Measurements from ENCODE around the gene RC3H2. TPM values are rescaled to one million over a fixed set of nuclear protein-coding genes. Genes with fewer than 3 reads are reported as not detected.
"Not testable (repeated sequence)": the region's sequence is repeated elsewhere in the genome, so short reads cannot be mapped to it uniquely, and the experiment has no call there.

RC3H2 gene
- total and polyA plus RNA-seq, 7 donors = 5.6 to 33.7 (median 24.8) TPM

DNA sequence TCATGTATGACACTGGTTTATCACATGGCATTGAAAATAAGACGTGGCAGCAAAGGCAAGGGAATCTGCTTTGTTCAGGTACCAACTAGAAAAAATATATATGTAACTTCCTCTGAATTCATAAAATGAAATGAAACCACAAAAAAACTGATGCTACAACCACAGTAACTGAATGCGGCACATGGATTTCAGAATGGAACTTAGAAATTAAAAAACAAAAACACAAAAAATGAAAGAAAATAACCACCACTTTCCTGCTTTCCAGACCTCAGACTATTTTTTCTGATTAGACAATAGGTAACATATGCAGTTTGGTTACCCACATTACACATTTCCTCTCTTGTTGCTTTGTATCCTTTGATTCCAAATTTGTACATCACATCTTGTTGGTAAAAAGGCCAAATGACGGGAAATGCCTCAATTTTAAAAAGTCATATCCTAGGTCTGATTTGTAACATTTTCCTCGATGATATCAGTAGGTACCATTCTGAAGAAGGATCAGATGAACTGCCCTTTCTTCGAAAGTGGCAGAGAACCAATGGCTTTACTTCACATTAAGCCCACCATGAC is 58.7 kb downstream of the RC3H2 start:
- 92 to 95% (median 94%) methylated on average over 5 of the region's 5 CpGs for WGBS, 3 donors
- no peaks in the 10 kb centered on the region for H3K27me3 ChIP-seq (ENCODE audit: insufficient read depth in 3 of 3, low read length in 2 of 3)
- peaks cover 4 to 67% of the 10 kb centered on the region in 2 donors for H3K36me3 ChIP-seq (ENCODE audit: insufficient read depth in 1 of 2, low read depth in 1 of 2)
- H3K27ac ChIP-seq = no peak overlapping the region
- no peaks in the 10 kb centered on the region for H3K4me1 ChIP-seq
- no peaks in the 10 kb centered on the region for H3K9me3 ChIP-seq
- TF ChIP-seq, protein P1, sequence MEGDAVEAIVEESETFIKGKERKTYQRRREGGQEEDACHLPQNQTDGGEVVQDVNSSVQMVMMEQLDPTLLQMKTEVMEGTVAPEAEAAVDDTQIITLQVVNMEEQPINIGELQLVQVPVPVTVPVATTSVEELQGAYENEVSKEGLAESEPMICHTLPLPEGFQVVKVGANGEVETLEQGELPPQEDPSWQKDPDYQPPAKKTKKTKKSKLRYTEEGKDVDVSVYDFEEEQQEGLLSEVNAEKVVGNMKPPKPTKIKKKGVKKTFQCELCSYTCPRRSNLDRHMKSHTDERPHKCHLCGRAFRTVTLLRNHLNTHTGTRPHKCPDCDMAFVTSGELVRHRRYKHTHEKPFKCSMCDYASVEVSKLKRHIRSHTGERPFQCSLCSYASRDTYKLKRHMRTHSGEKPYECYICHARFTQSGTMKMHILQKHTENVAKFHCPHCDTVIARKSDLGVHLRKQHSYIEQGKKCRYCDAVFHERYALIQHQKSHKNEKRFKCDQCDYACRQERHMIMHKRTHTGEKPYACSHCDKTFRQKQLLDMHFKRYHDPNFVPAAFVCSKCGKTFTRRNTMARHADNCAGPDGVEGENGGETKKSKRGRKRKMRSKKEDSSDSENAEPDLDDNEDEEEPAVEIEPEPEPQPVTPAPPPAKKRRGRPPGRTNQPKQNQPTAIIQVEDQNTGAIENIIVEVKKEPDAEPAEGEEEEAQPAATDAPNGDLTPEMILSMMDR (IDR thresholded peaks at IDR 0.05) = no peak
- DNase-seq (no peak), ATAC-seq (no peak)
- H3K4me3 ChIP-seq = no peak overlapping the region
- intact Hi-C loops (cut with DNase I) = loop anchor here in 1 of 2 donors (5.0 kb wide), 1 partner anchor 41 kb away; no protein-coding TSS in a partner anchor

DNA sequence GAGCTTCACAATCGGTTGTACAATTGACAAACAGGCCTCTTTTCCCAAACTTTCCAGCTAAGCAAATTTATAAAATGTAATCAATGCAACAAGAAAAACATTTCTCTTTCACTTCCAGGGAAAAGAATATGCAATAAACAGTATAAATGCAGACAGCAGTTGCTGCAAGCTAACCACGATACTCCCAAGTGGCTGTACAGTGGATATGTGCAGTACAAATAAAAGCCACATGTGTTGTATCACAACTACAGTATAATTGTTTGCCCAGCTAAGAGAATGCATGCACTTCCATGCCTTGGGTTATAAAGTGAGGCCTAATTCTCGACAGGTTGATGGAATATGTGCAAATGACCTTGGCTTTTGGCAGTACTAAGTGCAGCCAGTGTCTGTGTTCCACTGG is 60.0 kb downstream of the RC3H2 start:
- H3K4me1 ChIP-seq = no peaks in the 10 kb centered on the region
- no peaks in the 10 kb centered on the region for H3K9me3 ChIP-seq
- intact Hi-C loops (cut with DNase I) = loop anchor here in 1 of 2 donors (5.0 kb wide), 1 partner anchor 42 kb away; no protein-coding TSS in a partner anchor
- 83 to 85% (median 85%) methylated on average over 3 of the region's 3 CpGs for WGBS, 3 donors
- TF ChIP-seq, protein P1 (IDR thresholded peaks at IDR 0.05) = no peak
- H3K36me3 ChIP-seq (ENCODE audit: insufficient read depth in 1 of 2, low read depth in 1 of 2) = peaks cover 0 to 54% of the 10 kb centered on the region in 2 donors
- DNase-seq (no peak), ATAC-seq (no peak)
- no peak overlapping the region for H3K4me3 ChIP-seq
- H3K27me3 ChIP-seq (ENCODE audit: insufficient read depth in 3 of 3, low read length in 2 of 3) = no peaks in the 10 kb centered on the region
- no peak overlapping the region for H3K27ac ChIP-seq

DNA sequence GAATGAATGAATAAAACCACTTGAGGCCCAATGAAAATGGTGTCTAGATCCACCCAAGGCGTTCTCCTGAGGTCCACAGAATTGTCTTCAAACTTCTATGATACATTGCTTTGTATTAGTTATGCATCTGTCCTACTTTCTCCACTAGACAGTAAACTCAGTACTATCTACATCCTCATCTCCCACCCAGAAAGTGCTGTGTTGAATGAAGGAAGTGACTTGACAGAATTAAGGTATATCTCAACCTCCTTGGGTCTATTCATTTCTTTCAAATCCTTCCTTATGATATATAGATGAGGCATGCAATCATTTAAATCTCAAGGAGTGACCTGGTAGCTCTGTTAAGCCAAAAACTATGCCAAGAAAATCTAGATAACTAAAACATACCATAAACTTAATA is 61.0 kb downstream of the RC3H2 start:
- WGBS, 3 donors = 96 to 100% (median 100%) methylated on average over 1 of the region's 1 CpG

DNA sequence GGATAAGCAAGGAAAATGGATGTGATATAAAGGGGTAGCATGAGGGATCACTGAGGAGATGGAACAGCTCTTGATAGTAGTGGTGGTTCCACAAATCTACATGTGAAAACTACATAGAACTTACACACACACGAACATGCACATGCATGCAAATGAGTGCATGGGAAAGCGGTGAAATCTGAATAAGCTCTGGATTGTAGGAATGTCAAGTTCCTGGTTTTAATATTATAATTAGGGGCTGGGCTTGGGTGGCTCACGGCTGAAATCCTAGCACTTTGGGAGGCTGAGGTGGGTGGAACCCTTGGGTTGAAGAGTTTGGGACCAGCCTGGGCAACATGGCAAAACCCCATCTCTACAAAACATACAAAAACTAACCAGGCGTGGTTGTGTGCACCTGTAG is 63.7 kb downstream of the RC3H2 start:
- Histone ChIP-seq H3K9me3 (no peaks in the 10 kb centered on the region), H3K27me3 (ENCODE audit: insufficient read depth in 3 of 3, low read length in 2 of 3) (no peaks in the 10 kb centered on the region), H3K27ac (no peak overlapping the region), H3K36me3 (ENCODE audit: insufficient read depth in 1 of 2, low read depth in 1 of 2) (peaks cover 0 to 17% of the 10 kb centered on the region in 2 donors), H3K4me1 (no peaks in the 10 kb centered on the region), H3K4me3 (no peak overlapping the region)
- DNase-seq = no peak
- no peak for ATAC-seq
- intact Hi-C loops (cut with DNase I) = no loop called here
- WGBS, 3 donors = 64 to 67% (median 65%) methylated on average over 4 of the region's 4 CpGs
- TF ChIP-seq, protein P1 (IDR thresholded peaks at IDR 0.05) = no peak

More for the DNA sequence above, 61.0 kb downstream of the RC3H2 start:
- DNase-seq (no peak), ATAC-seq (no peak)
- H3K36me3 ChIP-seq (ENCODE audit: insufficient read depth in 1 of 2, low read depth in 1 of 2) = peaks cover 0 to 44% of the 10 kb centered on the region in 2 donors
- H3K9me3 ChIP-seq = no peaks in the 10 kb centered on the region
- TF ChIP-seq, protein P1 (IDR thresholded peaks at IDR 0.05) = no peak
- H3K27me3 ChIP-seq (ENCODE audit: insufficient read depth in 3 of 3, low read length in 2 of 3) = no peaks in the 10 kb centered on the region
- H3K4me3 ChIP-seq = no peak overlapping the region
- H3K27ac ChIP-seq = no peak overlapping the region
- intact Hi-C loops (cut with DNase I) = no loop called here
- H3K4me1 ChIP-seq = no peaks in the 10 kb centered on the region

DNA sequence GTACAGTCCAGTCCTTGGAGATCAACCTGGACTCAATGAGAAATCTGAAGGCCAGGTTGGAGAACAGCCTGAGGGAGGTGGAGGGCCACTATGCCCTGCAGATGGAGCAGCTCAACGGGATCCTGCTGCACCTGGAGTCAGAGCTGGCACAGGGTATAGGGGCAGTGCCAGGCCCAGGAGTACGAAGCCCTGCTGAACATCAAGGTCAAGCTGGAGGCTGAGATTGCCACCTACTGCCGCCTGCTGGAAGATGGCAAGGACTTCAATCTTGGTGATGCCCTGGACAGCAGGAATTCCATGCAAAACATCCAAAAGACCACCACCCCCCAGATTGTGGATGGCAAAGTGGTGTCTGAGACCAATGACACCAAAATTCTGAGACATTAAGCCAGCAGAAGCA is 66.7 kb downstream of the RC3H2 start:
- intact Hi-C loops (cut with DNase I); H3K27ac ChIP-seq; H3K4me1 ChIP-seq; H3K36me3 ChIP-seq (ENCODE audit: insufficient read depth in 1 of 2, low read depth in 1 of 2); H3K27me3 ChIP-seq (ENCODE audit: insufficient read depth in 3 of 3, low read length in 2 of 3); H3K4me3 ChIP-seq; ATAC-seq; H3K9me3 ChIP-seq; DNase-seq: not testable (repeated sequence)
- 68 to 74% (median 72%) methylated on average over 3 of the region's 3 CpGs for WGBS, 3 donors

All from psoas muscle (tissue), 8 donors.